KG1 (cell line): Measurements from ENCODE around the gene GXYLT1.
A peak's percentile ranks its signal among the peaks of the same experiment; 100 is the strongest.
"Not testable (repeated sequence)": the region's sequence is repeated elsewhere in the genome, so short reads cannot be mapped to it uniquely, and the experiment has no call there.

Experiments used
- DNase-seq: peaks from one replicate; lab custom pipeline; 2025; lab: John Stamatoyannopoulos, UW

The GXYLT1 gene, protein sequence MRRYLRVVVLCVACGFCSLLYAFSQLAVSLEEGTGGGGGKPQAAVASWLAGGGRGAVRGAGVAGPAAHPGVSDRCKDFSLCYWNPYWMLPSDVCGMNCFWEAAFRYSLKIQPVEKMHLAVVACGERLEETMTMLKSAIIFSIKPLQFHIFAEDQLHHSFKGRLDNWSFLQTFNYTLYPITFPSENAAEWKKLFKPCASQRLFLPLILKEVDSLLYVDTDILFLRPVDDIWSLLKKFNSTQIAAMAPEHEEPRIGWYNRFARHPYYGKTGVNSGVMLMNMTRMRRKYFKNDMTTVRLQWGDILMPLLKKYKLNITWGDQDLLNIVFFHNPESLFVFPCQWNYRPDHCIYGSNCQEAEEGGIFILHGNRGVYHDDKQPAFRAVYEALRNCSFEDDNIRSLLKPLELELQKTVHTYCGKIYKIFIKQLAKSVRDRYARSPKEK

DNA sequence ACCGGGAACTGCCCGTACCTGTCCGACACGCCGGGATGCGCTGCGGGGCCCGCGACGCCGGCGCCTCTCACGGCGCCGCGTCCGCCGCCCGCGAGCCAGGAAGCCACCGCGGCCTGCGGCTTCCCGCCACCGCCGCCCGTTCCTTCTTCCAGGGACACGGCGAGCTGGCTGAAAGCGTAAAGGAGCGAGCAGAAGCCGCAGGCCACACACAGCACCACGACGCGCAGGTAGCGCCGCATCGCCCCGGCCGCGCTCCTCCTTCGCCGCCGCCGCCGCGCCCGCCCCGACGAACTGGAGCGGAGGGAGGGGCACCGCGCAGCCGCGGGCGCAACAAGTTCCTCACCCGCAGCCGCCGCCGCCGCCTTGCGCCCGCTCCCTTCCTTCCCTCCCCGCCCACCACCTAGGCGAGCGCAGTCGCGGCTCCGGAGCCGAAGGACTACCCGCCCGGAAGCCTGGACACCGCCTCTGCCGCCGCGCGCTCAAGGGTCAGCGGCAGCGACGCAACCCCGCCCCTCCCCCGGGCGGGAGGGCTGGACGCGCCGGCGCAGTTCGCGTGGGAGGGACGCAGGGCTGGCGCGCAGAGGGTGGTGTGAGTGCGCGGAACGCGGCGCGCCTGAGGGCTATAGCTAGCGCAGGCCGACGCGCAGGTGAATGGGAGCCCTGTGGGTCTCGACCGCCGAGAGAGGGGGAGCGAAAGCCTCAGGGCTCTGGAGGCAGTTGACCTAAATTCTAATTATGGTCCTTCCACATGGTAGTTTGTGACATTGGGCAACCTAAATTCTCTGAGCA is at the start of gene GXYLT1:
Gene GXYLT1 (minus strand): TSS at position 467 of the 789 bp plus-strand sequence. CDS start 228 bp downstream, at position 239.
- DNase-seq: peak; percentile 79

DNA sequence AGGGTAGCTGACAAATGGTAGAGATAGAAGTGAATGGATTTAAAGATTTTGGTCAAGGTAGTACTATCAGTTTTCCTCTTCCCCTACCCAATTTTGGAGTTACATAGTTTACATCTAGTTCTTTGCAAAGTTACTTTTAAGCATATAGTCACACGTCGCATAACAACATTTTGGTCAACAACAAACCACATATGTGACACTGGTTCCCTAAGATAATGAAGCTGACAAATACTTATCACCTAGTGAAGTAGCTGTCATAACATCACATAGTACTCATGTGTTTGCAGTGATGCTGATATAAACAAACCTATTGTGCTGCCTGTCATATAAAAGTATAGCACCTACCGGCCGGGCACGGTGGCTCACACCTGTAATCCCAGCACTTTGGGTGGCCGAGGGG is 48.0 kb upstream of the GXYLT1 start:
- DNase-seq: no peak

DNA sequence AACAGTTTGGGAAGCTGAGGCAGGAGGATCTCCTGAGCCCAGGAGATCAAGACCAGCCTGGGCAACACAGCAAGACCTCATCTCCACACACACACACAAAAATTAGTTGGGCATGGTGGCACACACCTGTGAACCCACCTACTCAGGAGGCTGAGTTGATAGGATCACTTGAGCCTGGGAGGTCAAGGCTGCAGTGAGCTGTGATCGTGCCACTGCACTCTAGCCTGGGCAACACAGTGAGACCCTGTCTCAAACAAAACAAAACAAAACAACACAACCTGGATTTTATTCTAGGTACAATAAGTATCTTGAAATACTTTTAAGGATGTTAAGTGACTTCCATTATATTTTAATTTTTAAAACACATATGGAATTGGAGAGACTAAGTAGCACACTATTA is 47.6 kb upstream of the GXYLT1 start:
- no peak for DNase-seq

DNA sequence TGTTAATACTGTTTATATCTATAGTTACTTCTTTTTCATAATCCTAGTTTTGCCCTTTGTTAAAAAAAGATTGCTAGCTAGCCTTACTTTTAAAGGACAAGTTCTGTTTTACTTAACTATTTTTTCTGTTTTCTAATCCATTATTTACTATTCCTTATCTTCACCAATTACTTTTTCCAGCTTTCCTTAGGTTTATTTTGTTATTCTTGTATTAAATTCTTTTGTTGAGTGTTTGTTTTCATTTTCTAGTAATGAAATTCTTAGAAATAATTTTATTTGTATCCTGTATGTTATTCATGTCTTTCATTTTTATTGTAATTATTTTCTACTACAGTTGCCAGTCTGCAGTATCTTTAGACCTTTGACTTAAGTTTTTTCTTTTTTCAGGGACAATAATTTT is 45.7 kb upstream of the GXYLT1 start:
- DNase-seq: no peak

DNA sequence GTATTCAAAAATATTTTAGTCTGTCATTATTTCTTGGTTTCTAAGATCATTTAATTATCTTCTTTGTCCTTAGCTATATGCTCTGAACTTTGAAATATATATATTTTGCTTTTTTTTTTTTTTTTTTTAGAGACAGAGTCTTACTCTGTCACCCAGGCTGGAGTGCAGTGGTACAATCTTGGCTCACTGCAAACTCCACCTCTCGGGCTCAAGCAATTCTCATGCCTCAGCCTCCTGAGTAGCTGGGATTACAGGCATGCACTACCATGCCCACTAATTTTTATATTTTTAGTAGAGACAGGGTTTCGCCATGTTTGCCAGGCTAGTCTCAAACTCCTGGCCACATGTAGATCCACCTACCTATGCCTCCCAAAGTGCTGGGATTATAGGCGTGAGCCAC is 43.6 kb upstream of the GXYLT1 start:
- not testable (repeated sequence) for DNase-seq

DNA sequence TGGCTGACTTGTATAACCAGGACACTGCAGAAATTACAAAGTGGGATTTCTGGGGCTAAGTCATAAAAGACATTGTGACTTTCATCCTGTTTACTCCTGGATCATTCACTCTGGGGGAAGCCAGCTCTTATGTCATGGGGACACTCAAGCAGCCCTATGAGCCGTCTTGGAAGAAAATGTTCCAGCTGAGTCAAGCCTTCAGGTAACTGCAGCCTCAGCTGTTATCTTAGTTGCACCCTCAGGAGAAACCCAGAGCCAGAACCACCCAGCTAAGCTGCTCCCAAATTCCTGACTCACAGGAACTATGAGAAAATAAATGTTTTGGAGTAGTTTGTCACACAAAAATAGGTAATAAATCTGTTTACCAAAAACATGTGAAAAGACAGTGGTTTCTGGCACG is 43.1 kb upstream of the GXYLT1 start:
- no peak for DNase-seq

DNA sequence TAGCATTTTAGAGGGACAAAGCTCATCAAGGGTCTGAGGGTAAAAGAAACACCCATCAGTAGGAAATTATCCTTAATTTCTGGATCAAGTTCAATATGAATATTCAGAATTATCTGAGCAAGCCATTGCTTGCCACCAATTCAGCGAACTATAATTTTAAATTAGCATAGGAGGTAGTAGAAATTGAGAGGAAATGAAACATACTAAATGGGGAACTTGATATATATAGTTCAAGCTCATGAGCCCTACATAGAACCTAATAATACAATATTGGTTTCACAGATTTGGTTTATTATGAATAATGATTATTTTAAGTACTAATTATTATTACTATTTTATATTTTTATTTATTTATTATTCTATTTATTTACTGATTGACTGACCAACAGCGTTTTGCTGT is 42.1 kb upstream of the GXYLT1 start:
- DNase-seq: no peak

DNA sequence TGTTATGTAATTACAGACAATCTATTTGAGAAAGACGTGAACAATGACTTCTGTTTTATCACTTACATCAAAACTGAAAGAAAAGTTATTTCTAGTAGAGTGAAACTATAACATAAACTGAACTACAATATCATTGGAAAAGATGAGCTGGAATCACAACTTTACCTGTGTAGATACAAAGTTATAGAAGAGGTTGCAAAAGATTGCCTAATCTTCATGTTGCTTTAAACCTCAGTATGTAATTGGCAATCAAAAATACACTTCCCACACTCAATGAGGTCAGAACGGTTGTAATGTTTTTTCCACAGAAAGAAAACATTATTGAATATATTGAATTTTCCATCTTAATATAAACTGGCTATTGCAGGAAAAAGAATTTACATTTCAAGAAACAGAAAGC is 37.7 kb upstream of the GXYLT1 start:
- no peak for DNase-seq

DNA sequence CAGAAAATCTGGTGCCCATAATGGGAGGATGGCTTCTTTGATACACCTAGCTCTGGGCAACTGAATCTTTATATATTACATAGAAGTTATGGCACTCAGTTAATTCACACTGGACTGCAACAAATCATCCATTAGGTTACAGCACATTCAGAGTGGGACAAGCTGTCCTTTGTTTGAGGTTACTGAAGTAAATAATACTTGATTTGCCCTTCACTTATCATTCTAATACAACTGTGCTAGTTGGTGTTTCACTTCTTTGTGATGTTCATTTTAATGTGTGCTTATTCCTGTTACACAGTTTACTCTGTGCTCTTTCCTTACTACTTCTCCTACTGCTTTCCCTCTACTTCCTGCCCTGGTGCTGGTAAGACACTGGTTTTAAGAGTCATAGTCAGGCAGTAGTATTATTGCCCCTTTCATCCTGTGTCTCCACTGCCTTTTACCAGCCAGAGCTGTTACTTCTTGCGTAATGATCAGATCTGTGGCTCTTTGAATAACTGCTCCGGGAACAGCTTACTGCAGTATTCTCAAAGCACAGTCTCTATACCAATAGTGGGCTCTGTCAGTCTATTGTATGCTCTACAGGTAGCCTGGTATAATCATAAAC is 36.4 kb upstream of the GXYLT1 start:
- DNase-seq: no peak

DNA sequence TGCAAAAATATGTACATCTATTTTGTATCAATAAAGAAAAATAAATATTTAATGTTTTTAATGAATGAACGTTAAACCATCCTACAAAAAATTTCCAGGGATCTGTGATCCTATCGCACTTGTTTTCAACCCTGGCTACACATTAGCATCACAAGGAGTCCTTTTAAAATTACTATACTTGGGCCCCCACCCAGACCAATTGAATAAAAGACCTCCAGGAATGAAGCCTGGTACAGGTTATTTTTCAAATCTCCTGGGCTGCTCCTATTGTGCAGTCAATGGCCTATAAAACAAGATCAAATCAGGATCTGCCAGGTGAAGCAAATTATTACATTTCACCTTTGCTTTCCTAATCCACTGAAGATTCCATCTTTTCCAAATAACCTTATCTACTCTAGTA is 33.4 kb upstream of the GXYLT1 start:
- DNase-seq: no peak

DNA sequence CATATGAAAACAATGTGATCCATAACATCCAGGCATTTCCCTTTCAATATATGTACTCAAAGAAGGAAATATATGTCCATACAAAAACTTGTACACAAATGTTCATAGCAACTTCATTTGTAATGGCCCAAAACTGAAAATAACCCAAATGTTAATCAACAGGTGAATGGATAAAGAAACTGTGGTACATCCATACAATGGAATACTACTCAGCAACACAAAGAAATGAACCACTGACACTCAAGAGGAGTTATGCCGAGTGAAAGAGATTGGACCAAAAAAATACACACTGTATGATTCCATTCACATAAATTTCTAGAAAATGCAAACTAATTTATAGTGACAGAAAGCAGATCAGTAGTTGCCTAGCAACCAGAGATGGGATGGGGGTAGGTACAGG is 30.3 kb upstream of the GXYLT1 start:
- DNase-seq: no peak

DNA sequence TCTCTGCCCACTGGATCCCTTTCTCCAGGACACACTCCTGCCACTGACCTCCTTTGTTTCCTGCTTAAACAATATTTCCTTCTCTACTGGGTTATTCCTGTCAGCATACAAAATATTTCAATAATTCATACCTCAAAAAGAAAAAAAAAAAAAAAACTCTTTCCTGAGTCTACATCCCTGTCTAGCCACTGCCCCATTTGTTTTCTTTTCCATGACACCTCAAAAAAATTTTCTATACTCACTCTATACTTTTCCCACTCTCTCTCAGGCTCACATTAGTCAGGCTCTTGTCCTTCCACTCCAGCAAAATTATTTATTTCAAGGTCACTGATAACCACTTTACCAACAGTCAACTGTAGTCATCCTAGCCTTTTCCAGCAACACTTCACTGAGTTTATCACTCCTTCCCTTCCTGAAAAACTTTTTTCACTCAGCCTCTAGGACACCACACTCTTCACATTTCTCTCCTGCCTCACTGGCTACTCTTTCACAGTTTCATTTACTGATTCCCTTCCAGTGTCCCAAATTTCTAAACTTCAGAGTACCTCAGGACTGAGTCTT is 29.4 kb upstream of the GXYLT1 start:
- DNase-seq: no peak

DNA sequence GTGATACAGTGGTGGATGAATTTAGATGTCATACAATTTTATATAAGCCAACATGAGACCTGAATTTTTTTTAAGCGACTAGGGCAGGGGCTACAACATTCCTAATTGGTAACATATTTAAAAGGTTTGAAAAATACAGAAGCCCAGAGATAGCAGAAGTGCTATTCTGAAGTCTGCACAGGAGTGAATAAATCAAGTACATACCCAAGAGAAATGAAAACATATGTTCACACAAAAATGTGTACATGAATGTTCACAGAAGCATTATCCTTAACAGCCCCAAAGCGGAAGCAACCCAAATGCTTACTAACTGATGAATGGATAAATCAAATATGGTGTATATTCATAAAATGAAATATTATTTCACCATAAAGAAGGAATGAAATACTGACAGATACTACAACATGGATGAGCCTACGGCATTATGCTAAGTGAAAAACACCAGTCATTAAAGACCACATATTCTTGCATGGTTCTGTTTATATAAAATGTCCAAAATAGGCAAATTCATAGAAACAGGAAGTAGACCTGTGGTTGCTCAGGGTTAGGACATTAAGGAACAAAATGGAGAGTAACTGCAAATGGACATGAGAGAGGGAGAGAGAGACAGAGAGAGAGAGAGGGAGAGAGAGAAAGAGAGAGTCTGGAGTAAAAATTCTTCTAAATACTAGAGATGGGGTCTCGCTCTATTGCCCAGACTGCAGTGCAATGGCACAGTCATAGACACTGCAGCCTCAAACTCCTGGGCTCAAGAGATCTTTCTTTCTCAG is 28.0 kb upstream of the GXYLT1 start:
- DNase-seq: no peak

DNA sequence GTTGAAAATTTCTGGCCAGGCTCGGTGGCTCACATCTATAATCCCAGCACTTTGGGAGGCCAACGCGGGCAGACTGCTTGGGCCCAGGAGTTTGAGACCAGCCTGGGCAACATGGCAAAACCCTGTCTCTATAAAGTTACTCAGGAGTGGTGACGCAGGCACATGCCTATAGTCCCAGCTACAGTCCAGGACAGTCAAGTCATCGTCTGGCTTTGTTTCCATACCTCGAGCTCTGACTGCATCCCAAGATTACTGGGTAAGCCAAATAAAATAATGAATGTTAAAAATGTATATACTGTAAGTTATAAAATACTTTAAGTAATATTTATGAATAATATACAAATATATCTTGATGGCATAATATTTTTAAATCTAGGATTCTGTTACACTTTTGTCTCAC is 23.0 kb upstream of the GXYLT1 start:
- DNase-seq: no peak

DNA sequence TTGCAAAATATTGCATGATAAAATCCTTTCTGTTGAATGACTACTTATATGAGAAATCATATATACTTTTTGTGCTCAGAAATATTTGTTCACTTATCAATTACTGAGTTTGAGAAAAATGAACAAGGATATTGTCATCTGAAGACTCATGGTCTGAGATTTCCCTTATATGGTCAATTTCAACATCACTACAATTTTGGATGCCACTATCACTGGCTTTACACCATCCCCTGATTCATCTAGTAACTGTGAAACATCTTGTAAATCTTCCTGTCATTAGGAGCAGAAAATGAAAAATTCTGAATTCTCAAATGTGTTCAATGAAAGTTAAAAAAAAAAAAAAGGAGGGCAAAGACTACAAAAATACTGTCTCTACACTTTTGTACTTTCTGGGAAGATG is 21.8 kb upstream of the GXYLT1 start:
- no peak for DNase-seq

DNA sequence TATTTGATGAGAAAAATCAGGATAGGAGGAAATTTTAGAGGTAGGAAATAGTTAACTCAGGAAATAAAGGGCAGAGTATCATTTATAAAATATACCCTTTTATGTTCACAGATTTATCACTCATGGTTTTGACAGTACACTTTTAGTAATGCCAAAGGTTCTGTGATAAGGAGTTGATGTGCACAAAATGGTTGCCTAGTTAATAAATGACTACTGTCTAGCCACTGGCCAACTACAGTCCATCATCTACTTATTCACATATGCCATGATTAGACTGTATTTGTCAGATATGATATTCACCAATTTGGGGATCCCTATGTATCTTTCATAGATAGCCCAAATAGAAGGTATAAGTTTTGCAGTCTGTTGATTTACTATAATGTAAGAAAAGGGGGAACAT is 19.2 kb upstream of the GXYLT1 start:
- no peak for DNase-seq

DNA sequence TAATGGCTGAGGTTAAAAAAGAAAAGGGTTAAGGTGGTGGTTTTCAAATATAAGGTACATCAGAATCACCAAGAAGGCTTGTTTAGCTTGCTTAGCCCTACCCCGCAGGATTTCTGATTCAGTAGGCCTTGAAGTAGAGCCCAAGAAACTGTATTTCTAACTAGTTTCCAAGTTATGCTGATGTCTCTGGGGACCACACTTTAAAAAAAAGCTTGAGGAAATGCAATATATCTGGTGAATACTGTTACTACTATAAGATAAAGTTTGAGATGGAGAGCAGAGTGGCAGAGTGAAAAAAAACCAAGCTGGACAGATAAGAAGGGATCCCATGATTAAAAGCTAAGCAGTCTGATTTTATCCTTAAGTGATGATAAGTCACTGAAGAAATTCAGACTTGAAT is 18.3 kb upstream of the GXYLT1 start:
- no peak for DNase-seq

DNA sequence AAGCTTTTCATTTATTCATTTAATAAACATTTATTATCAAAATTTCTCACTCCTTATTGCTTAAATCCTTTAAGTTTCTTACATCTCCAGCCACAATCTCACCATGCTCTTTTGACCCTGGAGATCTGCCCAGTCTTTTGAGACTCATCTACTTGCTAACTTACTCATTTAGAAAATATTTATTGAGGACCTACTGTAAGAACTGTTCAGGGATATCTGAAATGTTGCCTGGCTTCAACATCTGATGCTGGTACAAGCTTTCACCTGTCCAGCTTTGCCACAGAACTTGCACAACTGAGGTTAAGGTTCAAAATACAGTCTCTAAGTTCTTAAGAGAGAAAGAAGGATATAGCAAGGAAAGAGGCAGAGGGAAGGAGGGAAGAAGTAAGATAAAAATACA is 17.5 kb upstream of the GXYLT1 start:
- DNase-seq: no peak

DNA sequence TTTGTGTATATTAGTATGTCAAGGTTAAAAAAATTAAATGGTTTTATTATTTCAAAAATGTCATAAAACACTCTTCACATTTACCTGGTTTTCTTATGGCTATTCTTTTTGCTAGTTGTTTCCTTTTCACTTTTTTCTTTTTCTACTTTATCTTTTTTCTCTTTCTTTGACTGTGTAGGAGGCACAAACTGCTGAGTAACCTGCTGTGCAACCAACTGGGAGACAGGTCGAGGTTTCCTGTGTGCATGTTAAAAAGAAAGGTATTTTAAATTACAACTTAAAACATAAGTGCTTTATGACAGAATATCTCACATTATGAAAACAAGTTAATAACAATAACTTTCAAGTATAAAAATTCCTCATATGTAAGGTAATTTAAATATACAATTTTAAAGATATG is 16.9 kb upstream of the GXYLT1 start:
- no peak for DNase-seq

DNA sequence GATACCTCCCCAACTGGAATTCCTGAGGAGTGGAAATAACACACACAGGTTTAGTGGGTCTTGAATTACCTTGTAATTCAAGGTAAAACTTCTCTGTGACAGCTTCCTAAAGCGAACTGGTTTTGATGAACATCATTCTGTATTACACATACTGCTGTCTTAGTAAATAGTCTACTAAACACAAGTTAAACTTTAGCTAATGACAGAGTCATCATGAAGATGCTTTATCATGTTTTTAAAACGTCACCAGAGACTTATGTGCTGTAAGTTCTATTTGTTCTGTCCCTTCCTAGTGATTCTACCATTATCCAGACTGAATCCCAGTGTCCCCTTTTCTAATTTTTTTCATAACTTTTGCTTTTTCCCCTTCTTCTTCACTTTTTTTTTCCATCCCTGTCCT is 11.6 kb upstream of the GXYLT1 start:
- no peak for DNase-seq

DNA sequence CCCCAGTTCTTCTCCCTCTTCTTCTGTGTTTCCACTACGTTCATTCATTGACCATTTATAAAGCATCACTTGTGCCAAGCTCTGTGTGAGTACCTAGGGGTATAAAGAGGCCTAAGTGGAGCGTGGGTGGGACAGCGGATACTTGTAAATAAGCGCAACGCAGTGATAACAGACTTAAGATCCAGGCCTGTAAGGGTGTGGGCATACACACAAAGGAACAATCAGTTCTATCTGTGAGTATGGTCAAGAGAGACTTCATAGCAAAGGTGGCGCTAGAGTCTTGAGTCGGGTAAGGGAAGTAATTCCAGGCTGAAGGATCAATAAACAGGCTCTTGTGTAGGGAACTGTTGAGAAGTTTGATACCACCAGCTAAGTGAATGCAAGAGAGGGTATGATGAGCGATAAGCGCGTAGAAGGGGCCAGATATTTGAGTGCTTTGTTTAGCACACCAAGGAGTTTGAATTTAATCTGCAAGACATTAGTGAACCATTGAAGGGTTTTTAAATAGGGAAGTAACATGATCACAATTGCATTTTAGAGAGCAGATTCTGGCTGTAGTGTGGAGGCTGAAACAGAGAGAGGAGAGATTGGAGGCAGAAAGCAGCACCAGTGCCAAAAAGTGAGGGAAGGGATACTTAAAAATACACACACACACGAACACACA is 1.0 kb upstream of the GXYLT1 start:
- DNase-seq: no peak
